ENCODE measurements around the gene MAN2A1.

MAN2A1 gene

DNA sequence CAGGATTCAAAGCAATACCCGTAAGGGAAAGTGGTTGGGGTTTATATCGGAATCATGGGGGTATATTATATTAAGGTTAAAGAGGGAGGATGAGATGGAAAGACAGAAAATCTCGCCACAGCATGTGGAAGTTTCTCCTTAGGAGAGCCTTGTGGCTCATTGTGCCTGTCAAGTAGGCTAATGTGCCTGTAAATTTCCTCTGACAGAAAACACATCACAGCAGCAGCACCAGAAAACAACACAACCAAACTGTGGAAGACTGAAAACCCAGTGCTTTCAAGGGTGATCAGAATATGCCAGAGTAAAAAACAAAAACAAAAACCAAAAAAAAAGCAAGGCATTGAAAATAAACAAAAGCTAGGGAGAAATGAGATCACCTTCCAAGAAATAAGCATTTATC is 11.3 kb upstream of the MAN2A1 start:
- H3K27ac ChIP-seq = no peak overlapping the region
- no peak for DNase-seq (ENCODE audit: low read depth, low spot score)

DNA sequence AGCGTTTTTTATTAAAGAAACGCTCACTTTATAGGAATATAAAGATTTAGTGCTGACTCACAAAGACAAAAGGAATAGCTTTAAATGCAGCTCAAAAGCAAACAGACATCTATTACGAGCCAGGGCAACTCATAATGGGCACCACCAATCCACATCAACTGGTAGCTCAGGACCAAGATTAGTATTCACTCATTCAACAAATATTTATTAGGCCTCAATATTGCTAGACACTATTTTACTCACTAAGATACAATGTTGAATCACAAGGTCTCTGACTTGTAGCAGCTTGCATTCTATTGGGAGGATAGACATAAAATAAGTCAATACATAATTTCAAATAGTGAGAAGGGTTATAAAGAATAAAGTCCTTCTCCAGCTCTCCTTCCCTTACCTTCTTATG is 8.0 kb upstream of the MAN2A1 start:
- H3K27ac ChIP-seq = peak overlapping the region; percentile 96
- peak; percentile 83 for DNase-seq (ENCODE audit: low read depth, low spot score)

DNA sequence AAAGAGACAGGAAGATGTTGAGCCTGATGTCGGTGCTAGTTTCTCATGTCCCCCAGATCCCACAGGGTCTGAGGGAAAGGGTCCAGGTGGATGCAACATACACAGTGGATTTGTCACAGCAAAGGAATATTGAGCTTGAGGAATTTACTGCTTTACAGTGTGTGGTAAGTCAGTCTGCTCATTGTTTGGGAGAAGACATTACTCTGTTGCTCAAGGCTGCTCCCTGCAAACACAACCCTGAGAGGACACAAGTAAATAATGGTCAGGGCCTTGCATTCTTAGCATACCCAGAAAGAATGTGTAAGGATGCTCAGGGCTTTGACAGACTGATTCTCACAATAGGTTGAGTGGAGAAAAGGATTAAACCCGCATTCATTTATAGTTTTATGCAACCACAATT is 7.3 kb upstream of the MAN2A1 start:
- H3K27ac ChIP-seq = peak overlapping the region; percentile 96
- no peak for DNase-seq (ENCODE audit: low read depth, low spot score)

DNA sequence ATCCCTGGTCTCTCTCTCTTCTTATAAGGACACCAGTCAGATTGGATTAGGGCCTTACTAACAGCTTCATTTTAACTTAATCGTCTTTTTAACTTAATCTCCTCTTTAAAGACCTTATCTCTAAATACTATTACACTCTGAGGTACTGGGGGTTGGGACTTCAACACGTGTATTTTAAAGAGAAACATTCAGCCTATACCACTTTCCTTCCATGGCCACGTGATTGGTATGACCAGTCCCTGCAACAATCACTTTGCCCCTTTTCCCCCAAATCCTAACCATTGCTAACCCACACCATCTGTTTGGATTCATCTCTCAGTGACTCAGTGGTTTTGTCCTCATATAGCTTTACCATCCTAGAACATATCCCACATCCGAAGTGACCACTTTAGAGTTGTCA is 3.8 kb upstream of the MAN2A1 start:
- no peak overlapping the region for H3K27ac ChIP-seq
- no peak for DNase-seq (ENCODE audit: low read depth, low spot score)

DNA sequence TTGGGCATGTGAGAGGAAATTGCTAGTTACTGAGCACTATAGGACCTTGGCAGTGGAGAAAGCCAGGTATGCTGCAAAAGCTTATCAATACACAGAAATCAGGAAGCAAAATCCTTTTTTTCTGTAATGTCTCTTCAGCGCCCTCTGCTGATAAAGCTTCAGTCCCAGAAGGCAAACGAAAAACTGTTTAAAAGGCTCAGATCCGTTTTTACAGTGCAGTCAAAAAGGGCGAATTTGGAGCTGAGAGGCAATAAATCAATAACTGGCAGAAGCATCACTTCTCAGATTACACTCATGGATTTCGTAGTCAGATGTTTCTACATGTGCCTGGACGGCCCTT is 1.1 kb upstream of the MAN2A1 start:
- H3K27ac ChIP-seq = peak overlapping the region; percentile 97
- no peak for DNase-seq (ENCODE audit: low read depth, low spot score)

GRCh38 chr5:109688970-109689739 is 572 bp upstream of the MAN2A1 start:
- peak; percentile 50 for DNase-seq (ENCODE audit: low read depth, low spot score)

GRCh38 chr5:109690242-109690974 is 681 bp downstream of the MAN2A1 start:
- no peak for DNase-seq (ENCODE audit: low read depth, low spot score)
- peak overlapping the region; percentile 97 for H3K27ac ChIP-seq

More at GRCh38 chr5:109688970-109689739, 572 bp upstream of the MAN2A1 start:
- peak overlapping the region; percentile 97 for H3K27ac ChIP-seq

GRCh38 chr5:109690975-109691574 is 1.3 kb downstream of the MAN2A1 start:
- peak overlapping the region; percentile 97 for H3K27ac ChIP-seq
- DNase-seq (ENCODE audit: low read depth, low spot score) = no peak

GRCh38 chr5:109691996-109692395 is 2.3 kb downstream of the MAN2A1 start:
- peak overlapping the region; percentile 97 for H3K27ac ChIP-seq
- DNase-seq (ENCODE audit: low read depth, low spot score) = no peak

DNA sequence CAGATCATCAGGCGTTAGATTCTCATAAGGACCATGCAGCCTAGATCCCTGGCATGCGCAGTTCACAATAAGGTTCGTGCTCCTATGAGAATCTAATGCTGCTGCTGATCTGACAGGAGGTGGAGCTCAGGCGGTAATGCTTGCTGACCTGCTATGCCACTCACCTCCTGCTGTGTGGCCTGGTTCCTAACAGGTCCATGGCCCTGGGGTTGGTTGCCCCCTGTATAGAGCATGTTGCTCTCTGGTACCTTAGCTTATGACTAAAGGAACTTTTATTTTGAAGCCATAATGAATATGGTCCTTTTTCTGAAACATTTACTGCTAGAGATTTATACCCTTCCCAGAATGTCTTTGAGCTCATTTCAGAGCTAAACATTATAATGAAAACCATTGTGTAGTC is 3.1 kb downstream of the MAN2A1 start:
- H3K27ac ChIP-seq = peak overlapping the region; percentile 68
- no peak for DNase-seq (ENCODE audit: low read depth, low spot score)

- no peak for DNase-seq (ENCODE audit: low read depth, low spot score)
- H3K27ac ChIP-seq = peak overlapping the region; percentile 68
These were observed 4.0 kb downstream of the MAN2A1 start for GRCh38 chr5:109693535-109694400.

- no peak for DNase-seq (ENCODE audit: low read depth, low spot score)
- H3K27ac ChIP-seq = peak overlapping the region; percentile 68
These were observed 4.7 kb downstream of the MAN2A1 start for GRCh38 chr5:109694451-109694891.

GRCh38 chr5:109695005-109695926 is 5.5 kb downstream of the MAN2A1 start:
- DNase-seq (ENCODE audit: low read depth, low spot score) = no peak
- peak overlapping the region; percentile 68 for H3K27ac ChIP-seq

- no peak for DNase-seq (ENCODE audit: low read depth, low spot score)
- no peak overlapping the region for H3K27ac ChIP-seq
These were observed 7.6 kb downstream of the MAN2A1 start for GRCh38 chr5:109697339-109697738.

- no peak overlapping the region for H3K27ac ChIP-seq
- DNase-seq (ENCODE audit: low read depth, low spot score) = no peak
These were observed 10.9 kb downstream of the MAN2A1 start for GRCh38 chr5:109700516-109701153.

DNA sequence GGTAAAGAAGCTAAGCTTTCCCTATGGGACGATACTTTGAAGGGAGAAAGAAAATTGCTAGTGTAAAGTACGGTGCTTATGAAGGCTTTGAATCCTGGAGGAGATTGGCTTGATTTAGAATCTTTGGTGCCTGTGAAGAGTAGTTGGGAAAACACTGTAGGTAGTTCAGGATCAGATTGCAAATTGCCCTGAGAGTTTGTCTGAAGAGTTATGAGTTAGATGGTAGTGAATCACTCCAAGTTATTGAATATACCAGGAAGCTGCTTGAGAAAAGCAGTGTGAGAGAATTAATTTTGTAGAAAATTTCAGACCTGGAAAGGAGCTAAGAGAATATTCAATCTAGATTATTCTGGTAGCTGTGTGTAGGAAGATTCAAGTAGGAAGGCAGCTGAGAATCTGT is 11.5 kb downstream of the MAN2A1 start:
- H3K27ac ChIP-seq = no peak overlapping the region
- no peak for DNase-seq (ENCODE audit: low read depth, low spot score)

- no peak overlapping the region for H3K27ac ChIP-seq
- no peak for DNase-seq (ENCODE audit: low read depth, low spot score)
These were observed 12.1 kb downstream of the MAN2A1 start for GRCh38 chr5:109701792-109702191.

DNA sequence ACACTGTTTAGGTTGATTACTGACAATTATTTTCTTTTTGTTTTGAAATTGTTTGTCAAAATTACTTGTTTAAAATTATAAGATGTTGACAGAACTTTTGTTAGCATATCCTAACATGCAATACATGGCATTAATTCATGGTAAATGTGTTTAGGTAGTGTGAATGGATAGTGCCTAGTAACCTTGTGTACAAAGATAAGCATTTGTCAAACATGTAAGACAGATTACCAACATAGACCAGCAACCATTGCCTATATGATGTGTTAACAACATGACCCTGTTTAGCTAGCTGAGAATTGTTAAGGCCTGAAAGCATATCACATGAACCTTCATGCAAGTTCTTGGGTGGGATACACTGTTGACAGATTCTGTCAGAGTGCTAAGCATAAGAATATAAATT is 13.4 kb downstream of the MAN2A1 start:
- no peak overlapping the region for H3K27ac ChIP-seq
- DNase-seq (ENCODE audit: low read depth, low spot score) = no peak

- no peak overlapping the region for H3K27ac ChIP-seq
These were observed 14.1 kb downstream of the MAN2A1 start for GRCh38 chr5:109703829-109704228.

More at GRCh38 chr5:109703829-109704228, 14.1 kb downstream of the MAN2A1 start:
- DNase-seq (ENCODE audit: low read depth, low spot score) = no peak
